BLaER1 (cell line): ENCODE measurements around the gene TAF1.
"Not testable (repeated sequence)": the region's sequence is repeated elsewhere in the genome, so short reads cannot be mapped to it uniquely, and the experiment has no call there.

Source experiments
- H3K27ac ChIP-seq: shearing (Covaris generic); formaldehyde crosslinking; 2 replicates; pipeline ENCODE4 v1.8.1; 2022
- H3K27me3 ChIP-seq: shearing (Covaris generic); formaldehyde crosslinking; 2 replicates; pipeline ENCODE4 v1.8.1; 2022
- H3K36me3 ChIP-seq: shearing (Covaris generic); formaldehyde crosslinking; 2 replicates; pipeline ENCODE4 v1.8.1; 2022
- H3K4me1 ChIP-seq: shearing (Covaris generic); formaldehyde crosslinking; 2 replicates; pipeline ENCODE4 v1.8.1; 2022
- H3K4me2 ChIP-seq: shearing (Covaris generic); formaldehyde crosslinking; 2 replicates; pipeline ENCODE4 v1.8.1; 2022
- H3K4me3 ChIP-seq: shearing (Covaris generic); formaldehyde crosslinking; 2 replicates; pipeline ENCODE4 v1.8.1; 2022
- H3K9ac ChIP-seq: shearing (Covaris generic); formaldehyde crosslinking; 2 replicates; pipeline ENCODE4 v1.8.1; 2022
- H3K9me3 ChIP-seq: shearing (Covaris generic); formaldehyde crosslinking; 2 replicates; pipeline ENCODE4 v1.8.1; 2022
- H4K20me1 ChIP-seq: shearing (Covaris generic); formaldehyde crosslinking; 2 replicates; pipeline ENCODE4 v1.8.1; 2022
- Cebpa-rat ChIP-seq: shearing (Covaris generic); IDR thresholded peaks from 2 replicates; pipeline ENCODE4 v1.8.1; 2022

TAF1 gene

GRCh38 chrX:71493111-71493613 lies 127.0 kb downstream of the TAF1 start:
- TF ChIP-seq Cebpa-rat, result no peak
- peaks cover 44% of the 10 kb centered on the region for H3K27me3 ChIP-seq
- no peak overlapping the region for H3K27ac ChIP-seq
- no peak overlapping the region for H3K4me3 ChIP-seq
- H3K9ac ChIP-seq, result no peak overlapping the region
- H3K36me3 ChIP-seq, result no peaks in the 10 kb centered on the region
- peaks cover 41% of the 10 kb centered on the region for H3K9me3 ChIP-seq
- H4K20me1 ChIP-seq, result no peaks in the 10 kb centered on the region
- no peak overlapping the region for H3K4me2 ChIP-seq
- H3K4me1 ChIP-seq, result no peaks in the 10 kb centered on the region

GRCh38 chrX:71495979-71496378 lies 129.8 kb downstream of the TAF1 start:
- H3K4me3 ChIP-seq, H3K9ac ChIP-seq, H3K4me1 ChIP-seq, H3K36me3 ChIP-seq, H4K20me1 ChIP-seq, H3K4me2 ChIP-seq, H3K27ac ChIP-seq: not testable (repeated sequence)
- peaks cover 33% of the 10 kb centered on the region for H3K27me3 ChIP-seq
- peaks cover 40% of the 10 kb centered on the region for H3K9me3 ChIP-seq

- TF ChIP-seq Cebpa-rat, result no peak
- Histone ChIP-seq H3K9me3 (peaks cover 35% of the 10 kb centered on the region), H4K20me1 (no peaks in the 10 kb centered on the region), H3K9ac (no peak overlapping the region), H3K4me2 (no peak overlapping the region), H3K27me3 (peaks cover 31% of the 10 kb centered on the region), H3K27ac (no peak overlapping the region), H3K36me3 (no peaks in the 10 kb centered on the region), H3K4me3 (no peak overlapping the region), H3K4me1 (no peaks in the 10 kb centered on the region)
Measured at GRCh38 chrX:71496476-71496875, 130.3 kb downstream of the TAF1 start.

- not testable (repeated sequence) for H3K9ac ChIP-seq, H3K4me2 ChIP-seq, H3K36me3 ChIP-seq, H3K4me1 ChIP-seq, H3K27ac ChIP-seq, H3K4me3 ChIP-seq, H4K20me1 ChIP-seq
- peaks cover 42% of the 10 kb centered on the region for H3K27me3 ChIP-seq
- peaks cover 20% of the 10 kb centered on the region; the same call in 1 of the 2 replicates for H3K9me3 ChIP-seq
Measured at GRCh38 chrX:71502080-71502479, 135.9 kb downstream of the TAF1 start.

GRCh38 chrX:71504346-71504745 lies 138.2 kb downstream of the TAF1 start:
- H3K27ac ChIP-seq, result no peak overlapping the region
- H3K36me3 ChIP-seq, result no peaks in the 10 kb centered on the region
- TF ChIP-seq Cebpa-rat, result no peak
- peaks cover 20% of the 10 kb centered on the region; the same call in 1 of the 2 replicates for H3K9me3 ChIP-seq
- H3K4me1 ChIP-seq, result no peaks in the 10 kb centered on the region
- H3K27me3 ChIP-seq, result peaks cover 42% of the 10 kb centered on the region
- H3K4me3 ChIP-seq, result no peak overlapping the region
- H3K4me2 ChIP-seq, result no peak overlapping the region
- H4K20me1 ChIP-seq, result no peaks in the 10 kb centered on the region
- no peak overlapping the region for H3K9ac ChIP-seq

- Histone ChIP-seq H3K9ac (no peak overlapping the region), H3K9me3 (peaks cover 14% of the 10 kb centered on the region; the same call in 1 of the 2 replicates), H3K4me2 (no peak overlapping the region), H3K27ac (no peak overlapping the region), H3K4me1 (no peaks in the 10 kb centered on the region), H3K36me3 (no peaks in the 10 kb centered on the region), H3K27me3 (peaks cover 22% of the 10 kb centered on the region; the same call in 1 of the 2 replicates), H3K4me3 (no peak overlapping the region), H4K20me1 (no peaks in the 10 kb centered on the region)
- TF ChIP-seq Cebpa-rat, result no peak
Measured at GRCh38 chrX:71509289-71509688, 143.1 kb downstream of the TAF1 start.

GRCh38 chrX:71510161-71510560 lies 144.0 kb downstream of the TAF1 start:
- no peak overlapping the region for H3K9ac ChIP-seq
- H3K36me3 ChIP-seq, result no peaks in the 10 kb centered on the region
- peaks cover 25% of the 10 kb centered on the region for H3K27me3 ChIP-seq
- H3K4me2 ChIP-seq, result no peak overlapping the region
- no peaks in the 10 kb centered on the region for H4K20me1 ChIP-seq
- no peak for TF ChIP-seq Cebpa-rat
- peaks cover 13% of the 10 kb centered on the region; the same call in 1 of the 2 replicates for H3K9me3 ChIP-seq
- H3K4me3 ChIP-seq, result no peak overlapping the region
- no peaks in the 10 kb centered on the region for H3K4me1 ChIP-seq
- H3K27ac ChIP-seq, result no peak overlapping the region

GRCh38 chrX:71513731-71514130 lies 147.6 kb downstream of the TAF1 start:
- H3K4me2 ChIP-seq, H3K27ac ChIP-seq, H3K4me3 ChIP-seq, H3K9ac ChIP-seq, H4K20me1 ChIP-seq, H3K4me1 ChIP-seq, H3K36me3 ChIP-seq: not testable (repeated sequence)
- Histone ChIP-seq H3K9me3 (peaks cover 17% of the 10 kb centered on the region), H3K27me3 (peaks cover 29% of the 10 kb centered on the region)

- no peak for TF ChIP-seq Cebpa-rat
- H3K4me2 ChIP-seq, result no peak overlapping the region
- H4K20me1 ChIP-seq, result no peaks in the 10 kb centered on the region
- H3K27me3 ChIP-seq, result peaks cover 29% of the 10 kb centered on the region
- H3K4me3 ChIP-seq, result no peak overlapping the region
- no peak overlapping the region for H3K9ac ChIP-seq
- no peak overlapping the region for H3K27ac ChIP-seq
- no peaks in the 10 kb centered on the region for H3K36me3 ChIP-seq
- no peaks in the 10 kb centered on the region for H3K4me1 ChIP-seq
- H3K9me3 ChIP-seq, result peaks cover 17% of the 10 kb centered on the region
Measured at GRCh38 chrX:71514367-71515037, 148.3 kb downstream of the TAF1 start.

- no peak overlapping the region for H3K27ac ChIP-seq
Measured at GRCh38 chrX:71515038-71515396, 148.9 kb downstream of the TAF1 start.

More at GRCh38 chrX:71515038-71515396, 148.9 kb downstream of the TAF1 start:
- no peak overlapping the region for H3K4me2 ChIP-seq
- H3K27me3 ChIP-seq, result peaks cover 29% of the 10 kb centered on the region
- H3K36me3 ChIP-seq, result no peaks in the 10 kb centered on the region
- no peak for TF ChIP-seq Cebpa-rat
- H3K4me1 ChIP-seq, result no peaks in the 10 kb centered on the region
- no peak overlapping the region for H3K4me3 ChIP-seq
- H3K9ac ChIP-seq, result no peak overlapping the region
- no peaks in the 10 kb centered on the region for H4K20me1 ChIP-seq
- peaks cover 17% of the 10 kb centered on the region for H3K9me3 ChIP-seq
